IMR-90 (cell line): ENCODE measurements around the gene ARHGAP18. TPM values are rescaled to one million over a fixed set of nuclear protein-coding genes. Genes with fewer than 3 reads are reported as not detected.

Source experiments
- ATAC-seq: fragments of 200-7000 bp; cut with Tn5 transposase; 2 replicates; pipeline ENCODE4 v1.9.1; 2020; ENCODE audit warnings: low read depth, mild to moderate bottlenecking, moderate library complexity
- BruUV-seq: library from RNA; stranded (reverse); fragments of 400-500 nt; replicated peaks from 2 replicates; lab custom pipeline; 2021; lab: Mats Ljungman, UMichigan
- CTCF ChIA-PET: fragments of 300-600 bp; formaldehyde crosslinking; extraction: SDS; loops from one replicate; lab custom pipeline; 2021; ENCODE audit warnings: antibody characterized with exemption; lab: Yijun Ruan, JAX
- POLR2A ChIA-PET: fragments of 300-600 bp; sonication (Branson Sonifier 250); formaldehyde crosslinking; loops from one replicate; lab custom pipeline; 2022; ENCODE audit warnings: antibody characterized with exemption; ENCODE audit not compliant: unreplicated experiment; lab: Charles Lee
- DNase-seq: peaks from one replicate; pipeline ENCODE4 v3.0.0; 2013
- H2AFZ ChIP-seq: replicated peaks from 2 replicates; pipeline ENCODE3; 2013; ENCODE audit warnings: low read length, mild to moderate bottlenecking; ENCODE audit not compliant: poor library complexity
- H2AK5ac ChIP-seq: 2 replicates; pipeline ENCODE4 v1.6.1; 2013; ENCODE audit warnings: low read depth, low read length, inconsistent platforms
- H2AK9ac ChIP-seq: replicated peaks from 2 replicates; pipeline ENCODE3; 2013; ENCODE audit warnings: mild to moderate bottlenecking, low read depth, low read length, moderate library complexity; ENCODE audit not compliant: poor library complexity
- H2BK120ac ChIP-seq: 2 replicates; pipeline ENCODE4 v1.6.1; 2013; ENCODE audit warnings: low read depth, low read length, inconsistent platforms
- H2BK15ac ChIP-seq: 3 replicates; pipeline ENCODE4 v1.6.1; 2013; ENCODE audit warnings: low read depth, low read length, inconsistent platforms
- H2BK20ac ChIP-seq: 2 replicates; pipeline ENCODE4 v1.6.1; 2013; ENCODE audit warnings: low read depth, mild to moderate bottlenecking, inconsistent platforms, low read length, moderate library complexity
- H2BK5ac ChIP-seq: 2 replicates; pipeline ENCODE4 v1.6.1; 2013; ENCODE audit warnings: mild to moderate bottlenecking, low read depth, low read length, inconsistent platforms; ENCODE audit not compliant: poor library complexity, severe bottlenecking
- H3K14ac ChIP-seq: replicated peaks from 2 replicates; pipeline ENCODE4 v1.6.1; 2013; ENCODE audit warnings: low read depth, low read length, inconsistent platforms
- H3K18ac ChIP-seq: 2 replicates; pipeline ENCODE4 v1.6.1; 2013; ENCODE audit warnings: low read depth, low read length, control low read depth
- H3K23ac ChIP-seq: 2 replicates; pipeline ENCODE4 v1.6.1; 2013; ENCODE audit warnings: low read depth, low read length, inconsistent platforms
- H3K27ac ChIP-seq: 2 replicates; pipeline ENCODE4 v1.5.1; 2013; ENCODE audit warnings: mild to moderate bottlenecking, control low read depth, low read length; ENCODE audit not compliant: insufficient read depth
- H3K27me3 ChIP-seq: 2 replicates; pipeline ENCODE4 v1.6.1; 2013; ENCODE audit warnings: low read length; ENCODE audit not compliant: control insufficient read depth, insufficient read depth
- H3K36me3 ChIP-seq: 2 replicates; pipeline ENCODE4 v1.6.1; 2013; ENCODE audit warnings: low read length, mixed read lengths; ENCODE audit not compliant: control insufficient read depth, insufficient read depth
- H3K4ac ChIP-seq: 2 replicates; pipeline ENCODE4 v1.6.1; 2013; ENCODE audit warnings: low read depth, low read length, inconsistent platforms
- H3K4me1 ChIP-seq: 2 replicates; pipeline ENCODE4 v1.6.1; 2013; ENCODE audit warnings: low read length, mixed read lengths; ENCODE audit not compliant: control insufficient read depth, insufficient read depth
- H3K4me2 ChIP-seq: 2 replicates; pipeline ENCODE4 v1.6.1; 2013; ENCODE audit warnings: low read depth, mild to moderate bottlenecking, control low read depth, low read length, moderate library complexity
- H3K4me3 ChIP-seq: 2 replicates; pipeline ENCODE4 v1.5.1; 2013; ENCODE audit warnings: low read depth, mild to moderate bottlenecking, control low read depth, low read length, moderate library complexity; ENCODE audit not compliant: insufficient read depth
- H3K56ac ChIP-seq: 2 replicates; pipeline ENCODE4 v1.6.1; 2013; ENCODE audit warnings: low read length, inconsistent platforms; ENCODE audit not compliant: insufficient read depth; ENCODE audit errors: extremely low read depth
- H3K79me1 ChIP-seq, 2 experiments: 2 replicates each; pipeline ENCODE4 v1.6.1; 2013; ENCODE audit warnings: low read length in 2 of 2, inconsistent platforms in 1 of 2, low read depth in 1 of 2
- H3K9ac ChIP-seq: 2 replicates; pipeline ENCODE4 v1.6.1; 2013; ENCODE audit warnings: low read depth, low read length, control low read depth
- H3K9me1 ChIP-seq: 2 replicates; pipeline ENCODE4 v1.6.1; 2013; ENCODE audit warnings: low read length, inconsistent platforms; ENCODE audit not compliant: insufficient read depth
- H3K9me3 ChIP-seq: 2 replicates; pipeline ENCODE4 v1.6.1; 2013; ENCODE audit warnings: low read length; ENCODE audit not compliant: control insufficient read depth, insufficient read depth
- H4K20me1 ChIP-seq: 2 replicates; pipeline ENCODE4 v1.6.1; 2013; ENCODE audit warnings: low read length, inconsistent platforms; ENCODE audit not compliant: insufficient read depth
- H4K5ac ChIP-seq: 2 replicates; pipeline ENCODE4 v1.6.1; 2013; ENCODE audit warnings: mild to moderate bottlenecking, low read depth, low read length, control low read depth
- H4K8ac ChIP-seq, 2 experiments: 2 replicates each; pipeline ENCODE4 v1.6.1; 2013; ENCODE audit warnings: low read depth in 2 of 2, low read length in 2 of 2, control low read depth in 1 of 2, inconsistent platforms in 1 of 2
- H4K91ac ChIP-seq: 2 replicates; pipeline ENCODE4 v1.6.1; 2013; ENCODE audit warnings: low read depth, low read length, inconsistent platforms; ENCODE audit not compliant: insufficient read depth
- MAZ ChIP-seq: IDR thresholded peaks from 2 replicates; pipeline ENCODE4 v1.6.1; 2012; ENCODE audit warnings: low read depth, mild to moderate bottlenecking, low read length, improper control_type of control experiment, moderate library complexity, borderline replicate concordance
- MXI1 ChIP-seq: IDR thresholded peaks from 2 replicates; pipeline ENCODE4 v1.6.1; 2012; ENCODE audit warnings: low read depth, mild to moderate bottlenecking, low read length, moderate library complexity, borderline replicate concordance
- NFE2L2 ChIP-seq: fragments of 150-350 bp; IDR thresholded peaks from 2 replicates; pipeline ENCODE4 v1.6.1; 2016; ENCODE audit warnings: low read depth, mild to moderate bottlenecking, low read length
- RCOR1 ChIP-seq: IDR thresholded peaks from 2 replicates; pipeline ENCODE4 v1.6.1; 2012; ENCODE audit warnings: mild to moderate bottlenecking, low read length, improper control_type of control experiment; ENCODE audit not compliant: insufficient replicate concordance
- WGBS, 2 experiments: methylation state at CpG; one replicate each; pipeline versions ENCODE4 v1.1.5 to v1.1.7; 2013; ENCODE audit warnings: missing lambda C conversion rate in 2 of 2; ENCODE audit not compliant: insufficient read length in 1 of 2; ENCODE audit errors: extremely low coverage in 2 of 2; 5-methylcytosine and 5-hydroxymethylcytosine counted together
- dilution Hi-C: fragments of 300-500 bp; cut with HindIII; formaldehyde crosslinking; loops from one replicate; pipeline ENCODE4 v1.14.3; 2018; ENCODE audit warnings: low sequenced_read_pairs; ENCODE audit not compliant: unreplicated experiment
- in situ Hi-C: fragments of 300-500 bp; cut with MboI; formaldehyde crosslinking; loops from 3 replicates; pipeline ENCODE4 v1.14.3; 2019; ENCODE audit warnings: low sequenced_read_pairs, inconsistent platforms, mixed read lengths
- intact Hi-C: fragments of 100-400 bp; cut with micrococcal nuclease; formaldehyde crosslinking; loops from 2 replicates; pipeline ENCODE4 v1.10.0; 2022
- polyA plus RNA-seq, 3 experiments: library from polyadenylated mRNA; depleted of rRNA; stranded (reverse); fragments of >200 nt; gene quantifications; 2 replicates each; pipeline ENCODE4 v1.2.3, GENCODE V29; 2012; ENCODE audit warnings: low replicate concordance in 1 of 3
- total RNA-seq: library from RNA; depleted of rRNA; stranded (reverse); fragments of >200 nt; gene quantifications from 2 replicates; pipeline ENCODE4 v1.2.3, GENCODE V29; 2012

The ARHGAP18 gene
- total and polyA plus RNA-seq, 2 of the 4 experiments (the other 2 are of a cell fraction), result 6.2 to 17.0 TPM

DNA sequence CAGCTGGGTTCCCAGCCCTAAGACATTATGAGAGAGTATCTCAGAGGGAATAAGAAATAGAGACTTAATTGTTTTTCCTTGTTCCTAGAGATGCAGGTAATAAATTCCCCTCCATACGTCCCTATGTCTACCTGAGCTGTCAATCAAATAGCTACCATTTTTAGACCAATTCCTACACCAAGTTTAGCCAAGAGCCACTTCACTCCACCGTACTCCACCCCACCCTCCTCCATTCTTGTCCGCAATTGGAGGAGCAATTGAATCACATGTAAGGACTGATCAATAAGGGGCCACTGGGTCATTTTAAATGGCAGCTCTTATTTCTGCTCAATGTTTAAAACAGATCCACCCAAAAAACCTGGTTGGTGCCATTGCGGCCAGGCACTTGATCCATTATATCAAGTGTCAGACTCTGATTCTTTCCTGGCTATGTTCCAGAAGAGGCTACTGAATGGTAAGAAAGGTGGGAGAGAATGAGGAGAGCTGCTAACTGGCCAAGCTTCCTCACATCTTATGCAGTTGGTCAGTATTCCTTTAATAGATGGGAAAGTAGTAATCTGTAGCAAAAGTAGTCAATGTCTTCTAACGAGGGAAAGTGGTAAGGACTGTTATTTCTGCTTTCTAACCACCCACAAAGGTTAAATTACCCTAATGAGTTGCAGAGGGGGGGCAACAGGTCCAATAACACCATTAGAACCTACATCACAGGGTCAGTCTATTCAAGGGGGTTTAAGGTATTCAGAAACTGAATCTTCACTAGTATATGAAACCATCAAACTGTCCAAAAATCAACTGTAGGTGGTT lies 34.1 kb downstream of the ARHGAP18 start:
- no peak overlapping the region for H3K4me2 ChIP-seq
- peaks cover 10% of the 10 kb centered on the region for H3K9me1 ChIP-seq
- H2AFZ ChIP-seq, result no peak overlapping the region
- no peak overlapping the region for H2AK9ac ChIP-seq
- no peaks in the 10 kb centered on the region for H3K27me3 ChIP-seq
- H3K4ac ChIP-seq, result peak overlapping the region; percentile 78; the same call in 1 of the 2 replicates
- no peaks in the 10 kb centered on the region for H3K9me3 ChIP-seq
- H2AK5ac ChIP-seq, result peak overlapping the region; percentile 92
- H2BK20ac ChIP-seq, result peak overlapping the region; percentile 85
- no peak for TF ChIP-seq MAZ
- TF ChIP-seq MXI1, result no peak
- TF ChIP-seq RCOR1, result no peak
- TF ChIP-seq NFE2L2, result no peak
- no peaks in the 10 kb centered on the region for H4K20me1 ChIP-seq
- no peak overlapping the region for H3K9ac ChIP-seq
- peak overlapping the region; percentile 84; the same call in 2 of the 3 replicates for H2BK15ac ChIP-seq
- no peak overlapping the region for H3K4me3 ChIP-seq
- intact Hi-C loops (no loop called here), in situ Hi-C loops (no loop called here), dilution Hi-C loops (no loop called here)
- H2BK5ac ChIP-seq, result peak overlapping the region; percentile 24
- H4K8ac ChIP-seq, result peak overlapping the region in 1 of 2 experiments; percentile 29; a peak in 2 of 4 replicates
- peak overlapping the region; percentile 96 for H2BK120ac ChIP-seq
- no peak for ATAC-seq
- no peak for DNase-seq
- H3K36me3 ChIP-seq, result no peaks in the 10 kb centered on the region
- peak overlapping the region; percentile 55 for H4K91ac ChIP-seq
- no peak overlapping the region for H3K27ac ChIP-seq
- H3K14ac ChIP-seq, result peak overlapping the region; percentile 53; the same call in 1 of the 2 replicates
- H4K5ac ChIP-seq, result peak overlapping the region; percentile 39; the same call in 1 of the 2 replicates
- H3K56ac ChIP-seq, result no peak overlapping the region
- POLR2A ChIA-PET, result no interaction called here
- no TSS peak for BruUV-seq
- CTCF ChIA-PET, result interaction anchor here (0.6 kb wide), 1 partner anchor 189 kb away, joined by 4 read pairs; no protein-coding TSS in a partner anchor
- H3K4me1 ChIP-seq, result peaks cover 19% of the 10 kb centered on the region
- WGBS, 2 experiments, result no CpG with 5 or more reads among the region's 5 CpGs
- H3K18ac ChIP-seq, result no peak overlapping the region
- H3K79me1 ChIP-seq, result peaks cover 48 to 67% of the 10 kb centered on the region in 2 experiments
- peak overlapping the region; percentile 25; the same call in 1 of the 2 replicates for H3K23ac ChIP-seq
